Testis (tissue), 2 donors: ENCODE measurements around the gene ADH1A.

Experiments used
- POLR2A ChIP-seq: fragments of 450-650 bp; IDR thresholded peaks from one replicate; pipeline ENCODE4 v1.6.1; 2017; ENCODE audit warnings: antibody characterized with exemption, mild to moderate bottlenecking, moderate library complexity
- TF ChIP-seq, protein P1 (sequence below), 3 experiments: fragments of 450-650 bp in 2 of 3; fragments of 200-600 bp in 1 of 3; sonication (generic) in 1 of 3; IDR thresholded peaks; one replicate each; pipeline ENCODE4 v1.5.1; 2016 to 2019; ENCODE audit warnings: antibody characterized with exemption in 3 of 3, mild to moderate bottlenecking in 2 of 3, moderate library complexity in 1 of 3

DNA sequence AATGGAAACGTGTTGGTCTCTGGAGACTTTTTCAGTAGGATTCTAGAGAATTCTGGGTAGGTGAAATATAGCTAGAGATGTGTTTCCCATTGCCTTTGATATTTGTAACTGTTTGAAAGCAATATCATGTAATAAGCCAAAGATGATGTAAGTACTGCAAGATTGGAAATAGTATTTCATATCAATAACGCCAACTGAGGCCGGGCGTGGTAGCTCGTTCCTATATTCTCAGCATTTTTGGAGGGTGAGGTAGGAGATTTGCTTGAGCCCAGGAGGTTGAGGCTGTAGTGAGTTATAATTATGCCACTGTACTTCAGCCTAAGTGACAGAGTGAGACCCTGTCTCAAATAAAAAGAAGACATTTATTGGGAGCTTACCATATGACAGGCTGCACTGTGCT, 9.5 kb downstream of the ADH1A start:
- TF ChIP-seq, protein P1, sequence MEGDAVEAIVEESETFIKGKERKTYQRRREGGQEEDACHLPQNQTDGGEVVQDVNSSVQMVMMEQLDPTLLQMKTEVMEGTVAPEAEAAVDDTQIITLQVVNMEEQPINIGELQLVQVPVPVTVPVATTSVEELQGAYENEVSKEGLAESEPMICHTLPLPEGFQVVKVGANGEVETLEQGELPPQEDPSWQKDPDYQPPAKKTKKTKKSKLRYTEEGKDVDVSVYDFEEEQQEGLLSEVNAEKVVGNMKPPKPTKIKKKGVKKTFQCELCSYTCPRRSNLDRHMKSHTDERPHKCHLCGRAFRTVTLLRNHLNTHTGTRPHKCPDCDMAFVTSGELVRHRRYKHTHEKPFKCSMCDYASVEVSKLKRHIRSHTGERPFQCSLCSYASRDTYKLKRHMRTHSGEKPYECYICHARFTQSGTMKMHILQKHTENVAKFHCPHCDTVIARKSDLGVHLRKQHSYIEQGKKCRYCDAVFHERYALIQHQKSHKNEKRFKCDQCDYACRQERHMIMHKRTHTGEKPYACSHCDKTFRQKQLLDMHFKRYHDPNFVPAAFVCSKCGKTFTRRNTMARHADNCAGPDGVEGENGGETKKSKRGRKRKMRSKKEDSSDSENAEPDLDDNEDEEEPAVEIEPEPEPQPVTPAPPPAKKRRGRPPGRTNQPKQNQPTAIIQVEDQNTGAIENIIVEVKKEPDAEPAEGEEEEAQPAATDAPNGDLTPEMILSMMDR (IDR thresholded peaks at IDR 0.05) = no peak
- no peak for TF ChIP-seq POLR2A
